Measurements from ENCODE around the gene CISH. TPM values are rescaled to one million over a fixed set of nuclear protein-coding genes. Genes with fewer than 3 reads are reported as not detected.

CISH gene
- total RNA-seq, 1 donor = 1.1 TPM

DNA sequence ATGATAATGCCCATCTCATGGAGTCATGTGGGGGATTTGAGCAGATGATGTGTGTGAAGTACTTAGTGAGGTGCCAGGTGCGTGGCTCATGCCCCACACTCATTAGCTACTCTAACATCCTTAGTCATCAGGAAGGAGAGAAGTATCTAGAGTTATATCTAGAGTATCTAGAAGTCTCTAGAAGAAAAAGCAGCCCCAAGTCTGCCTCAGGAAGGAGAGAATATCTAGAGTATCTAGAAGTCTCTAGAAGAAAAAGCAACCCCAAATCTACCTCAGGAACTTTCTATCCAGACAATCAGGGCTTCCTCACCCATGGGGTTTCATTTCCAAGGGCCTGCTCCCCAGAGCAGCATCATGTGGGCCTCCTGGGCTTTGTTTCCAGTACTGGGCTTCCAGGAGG, 38.4 kb upstream of the CISH start:
- no peaks in the 10 kb centered on the region for H3K79me2 ChIP-seq (ENCODE audit: insufficient read depth, low read length)
- TF ChIP-seq, protein P1, sequence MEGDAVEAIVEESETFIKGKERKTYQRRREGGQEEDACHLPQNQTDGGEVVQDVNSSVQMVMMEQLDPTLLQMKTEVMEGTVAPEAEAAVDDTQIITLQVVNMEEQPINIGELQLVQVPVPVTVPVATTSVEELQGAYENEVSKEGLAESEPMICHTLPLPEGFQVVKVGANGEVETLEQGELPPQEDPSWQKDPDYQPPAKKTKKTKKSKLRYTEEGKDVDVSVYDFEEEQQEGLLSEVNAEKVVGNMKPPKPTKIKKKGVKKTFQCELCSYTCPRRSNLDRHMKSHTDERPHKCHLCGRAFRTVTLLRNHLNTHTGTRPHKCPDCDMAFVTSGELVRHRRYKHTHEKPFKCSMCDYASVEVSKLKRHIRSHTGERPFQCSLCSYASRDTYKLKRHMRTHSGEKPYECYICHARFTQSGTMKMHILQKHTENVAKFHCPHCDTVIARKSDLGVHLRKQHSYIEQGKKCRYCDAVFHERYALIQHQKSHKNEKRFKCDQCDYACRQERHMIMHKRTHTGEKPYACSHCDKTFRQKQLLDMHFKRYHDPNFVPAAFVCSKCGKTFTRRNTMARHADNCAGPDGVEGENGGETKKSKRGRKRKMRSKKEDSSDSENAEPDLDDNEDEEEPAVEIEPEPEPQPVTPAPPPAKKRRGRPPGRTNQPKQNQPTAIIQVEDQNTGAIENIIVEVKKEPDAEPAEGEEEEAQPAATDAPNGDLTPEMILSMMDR (IDR thresholded peaks at IDR 0.05; ENCODE audit: extremely low read depth, low read depth, low read length) = no peak
- no peaks in the 10 kb centered on the region for H3K9me3 ChIP-seq (ENCODE audit: low read depth, low read length)
- peaks cover 5% of the 10 kb centered on the region for H3K36me3 ChIP-seq (ENCODE audit: insufficient read depth, low read length)
- H3K27me3 ChIP-seq (ENCODE audit: insufficient read depth, low read length) = no peaks in the 10 kb centered on the region
- no peaks in the 10 kb centered on the region for H4K20me1 ChIP-seq (ENCODE audit: insufficient read depth, low read length)
- no peak overlapping the region for H3K4me2 ChIP-seq (ENCODE audit: insufficient read depth, low read length)
- no peak overlapping the region for H3K27ac ChIP-seq (ENCODE audit: low read depth, low read length)
- H3K4me3 ChIP-seq (ENCODE audit: insufficient read depth, low read length) = no peak overlapping the region
- no peaks in the 10 kb centered on the region for H3K4me1 ChIP-seq (ENCODE audit: insufficient read depth, low read length)
- no peak overlapping the region for H2AFZ ChIP-seq (ENCODE audit: low read length)
- DNase-seq (ENCODE audit: insufficient read length, low spot score, missing footprints) = no peak

DNA sequence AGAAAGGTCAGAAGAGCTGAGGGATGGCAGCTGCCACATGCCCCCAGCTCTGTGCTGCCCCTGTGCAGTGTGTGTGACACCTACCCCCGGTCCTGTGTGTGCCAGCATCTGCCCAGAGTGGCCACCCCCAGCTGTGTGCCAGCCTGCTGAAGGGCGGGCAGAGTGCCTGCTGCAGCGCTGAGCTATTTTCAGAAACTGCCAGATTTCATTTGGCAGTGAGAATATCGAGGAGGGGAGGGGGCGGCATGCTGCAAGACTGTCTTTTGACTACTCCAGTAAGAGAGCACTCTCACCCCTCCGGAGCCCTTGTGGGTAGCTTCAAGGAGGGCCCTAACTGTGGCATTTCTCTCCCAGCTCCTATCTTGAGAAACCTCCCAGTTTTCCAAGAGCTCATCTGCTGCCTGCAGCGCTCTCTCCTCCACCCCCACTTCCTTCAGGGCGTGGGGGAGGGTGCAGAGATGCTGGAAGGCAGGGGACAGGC, 37.9 kb upstream of the CISH start:
- no peak overlapping the region for H3K4me3 ChIP-seq (ENCODE audit: insufficient read depth, low read length)
- TF ChIP-seq, protein P1 (IDR thresholded peaks at IDR 0.05; ENCODE audit: extremely low read depth, low read depth, low read length) = no peak
- no peaks in the 10 kb centered on the region for H4K20me1 ChIP-seq (ENCODE audit: insufficient read depth, low read length)
- H3K9me3 ChIP-seq (ENCODE audit: low read depth, low read length) = no peaks in the 10 kb centered on the region
- H3K4me1 ChIP-seq (ENCODE audit: insufficient read depth, low read length) = no peaks in the 10 kb centered on the region
- H2AFZ ChIP-seq (ENCODE audit: low read length) = no peak overlapping the region
- H3K79me2 ChIP-seq (ENCODE audit: insufficient read depth, low read length) = no peaks in the 10 kb centered on the region
- no peak overlapping the region for H3K4me2 ChIP-seq (ENCODE audit: insufficient read depth, low read length)
- no peak for DNase-seq (ENCODE audit: insufficient read length, low spot score, missing footprints)
- H3K27ac ChIP-seq (ENCODE audit: low read depth, low read length) = no peak overlapping the region
- peaks cover 10% of the 10 kb centered on the region for H3K36me3 ChIP-seq (ENCODE audit: insufficient read depth, low read length)
- no peaks in the 10 kb centered on the region for H3K27me3 ChIP-seq (ENCODE audit: insufficient read depth, low read length)

GRCh38 chr3:50648944-50649343, 37.4 kb upstream of the CISH start:
- H4K20me1 ChIP-seq (ENCODE audit: insufficient read depth, low read length) = no peaks in the 10 kb centered on the region
- H3K36me3 ChIP-seq (ENCODE audit: insufficient read depth, low read length) = peaks cover 14% of the 10 kb centered on the region
- no peaks in the 10 kb centered on the region for H3K9me3 ChIP-seq (ENCODE audit: low read depth, low read length)
- DNase-seq (ENCODE audit: insufficient read length, low spot score, missing footprints) = no peak
- TF ChIP-seq, protein P1 (IDR thresholded peaks at IDR 0.05; ENCODE audit: extremely low read depth, low read depth, low read length) = no peak
- no peaks in the 10 kb centered on the region for H3K4me1 ChIP-seq (ENCODE audit: insufficient read depth, low read length)
- no peaks in the 10 kb centered on the region for H3K79me2 ChIP-seq (ENCODE audit: insufficient read depth, low read length)
- no peak overlapping the region for H3K27ac ChIP-seq (ENCODE audit: low read depth, low read length)
- no peak overlapping the region for H3K4me3 ChIP-seq (ENCODE audit: insufficient read depth, low read length)
- H2AFZ ChIP-seq (ENCODE audit: low read length) = no peak overlapping the region
- H3K27me3 ChIP-seq (ENCODE audit: insufficient read depth, low read length) = no peaks in the 10 kb centered on the region
- H3K4me2 ChIP-seq (ENCODE audit: insufficient read depth, low read length) = no peak overlapping the region

GRCh38 chr3:50648313-50648712, 36.7 kb upstream of the CISH start:
- H3K27me3 ChIP-seq (ENCODE audit: insufficient read depth, low read length) = no peaks in the 10 kb centered on the region
- no peaks in the 10 kb centered on the region for H4K20me1 ChIP-seq (ENCODE audit: insufficient read depth, low read length)
- TF ChIP-seq, protein P1 (IDR thresholded peaks at IDR 0.05; ENCODE audit: extremely low read depth, low read depth, low read length) = no peak
- no peak for DNase-seq (ENCODE audit: insufficient read length, low spot score, missing footprints)
- no peak overlapping the region for H3K27ac ChIP-seq (ENCODE audit: low read depth, low read length)
- H3K9me3 ChIP-seq (ENCODE audit: low read depth, low read length) = no peaks in the 10 kb centered on the region
- peaks cover 18% of the 10 kb centered on the region for H3K36me3 ChIP-seq (ENCODE audit: insufficient read depth, low read length)
- H3K79me2 ChIP-seq (ENCODE audit: insufficient read depth, low read length) = no peaks in the 10 kb centered on the region
- no peak overlapping the region for H3K4me2 ChIP-seq (ENCODE audit: insufficient read depth, low read length)
- H3K4me1 ChIP-seq (ENCODE audit: insufficient read depth, low read length) = no peaks in the 10 kb centered on the region
- no peak overlapping the region for H3K4me3 ChIP-seq (ENCODE audit: insufficient read depth, low read length)
- H2AFZ ChIP-seq (ENCODE audit: low read length) = no peak overlapping the region

All from osteoblast (primary cell).